GM21786 (cell line): ENCODE data around the gene SH3RF2.
"Not testable (repeated sequence)": the region's sequence is repeated elsewhere in the genome, so short reads cannot be mapped to it uniquely, and the experiment has no call there.

Source experiments
- ATAC-seq: cut with Tn5 transposase; IDR thresholded peaks from one replicate; pipeline ENCODE4 v1.9.1; 2021; ENCODE audit not compliant: unreplicated experiment

SH3RF2 gene

GRCh38 chr5:146070746-146071145 lies 134.4 kb downstream of the SH3RF2 start:
- no peak for ATAC-seq

DNA sequence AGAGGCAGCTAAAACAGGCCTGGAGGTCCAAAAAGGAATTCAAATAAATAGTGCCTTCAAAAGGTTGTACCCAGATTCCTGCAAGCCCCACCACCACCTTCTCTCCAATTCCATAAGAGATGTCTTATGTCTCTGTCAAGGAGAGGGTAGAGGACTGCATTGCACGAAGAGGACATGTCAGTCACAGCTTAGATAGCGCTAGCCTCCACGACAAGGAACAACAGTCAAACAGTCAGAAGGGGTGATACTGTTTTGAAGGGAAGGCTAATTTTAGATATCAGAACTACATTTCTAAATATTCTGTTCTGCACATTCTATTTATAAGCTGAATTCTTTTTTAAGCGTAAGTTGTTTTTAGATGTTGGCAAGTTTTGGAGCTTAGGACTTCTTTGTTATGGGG lies 134.8 kb downstream of the SH3RF2 start:
- ATAC-seq: no peak

- ATAC-seq: no peak
Measured at GRCh38 chr5:146072595-146072994, 136.2 kb downstream of the SH3RF2 start.

GRCh38 chr5:146073239-146073900 lies 137.0 kb downstream of the SH3RF2 start:
- ATAC-seq: no peak

DNA sequence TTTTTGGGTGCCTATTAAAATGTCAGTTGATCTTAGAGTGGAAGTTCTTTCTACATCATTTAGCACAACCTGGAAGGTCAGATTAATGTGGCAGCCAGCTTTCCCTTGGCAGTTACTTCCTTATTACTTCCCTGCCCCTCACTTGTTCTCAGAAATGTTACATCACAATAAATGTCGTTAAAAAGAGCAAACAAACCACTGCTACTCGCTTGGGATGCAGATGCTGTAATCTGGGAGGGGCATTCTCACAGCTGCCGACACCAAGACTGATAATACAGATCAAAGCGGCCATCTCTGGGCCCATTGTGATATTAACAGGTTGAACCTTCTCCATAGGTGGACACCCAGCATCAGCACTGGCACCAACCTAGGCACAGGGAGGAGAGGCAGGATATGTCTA lies 139.7 kb downstream of the SH3RF2 start:
- ATAC-seq: no peak

DNA sequence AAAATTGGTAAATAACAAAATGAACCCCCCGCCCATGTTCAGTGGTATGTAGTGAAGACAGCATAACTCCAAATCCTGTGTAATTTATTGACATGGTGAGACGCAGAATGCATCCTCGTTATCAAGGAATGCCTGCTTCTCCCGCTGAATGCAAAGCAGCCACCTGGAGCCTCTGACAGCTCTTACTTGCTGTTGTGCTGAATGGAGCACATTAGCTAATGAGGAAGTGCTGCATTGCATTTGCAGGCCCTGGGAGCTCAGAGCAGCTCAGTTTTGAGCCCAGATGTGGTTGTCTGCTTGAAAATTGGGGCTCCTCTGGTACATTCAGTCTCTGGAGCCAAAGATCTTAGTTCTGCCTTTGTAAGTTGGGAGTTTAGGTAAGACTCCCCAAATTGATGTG lies 140.1 kb downstream of the SH3RF2 start:
- ATAC-seq: no peak

- no peak for ATAC-seq
Measured at GRCh38 chr5:146078566-146078965, 142.2 kb downstream of the SH3RF2 start.

DNA sequence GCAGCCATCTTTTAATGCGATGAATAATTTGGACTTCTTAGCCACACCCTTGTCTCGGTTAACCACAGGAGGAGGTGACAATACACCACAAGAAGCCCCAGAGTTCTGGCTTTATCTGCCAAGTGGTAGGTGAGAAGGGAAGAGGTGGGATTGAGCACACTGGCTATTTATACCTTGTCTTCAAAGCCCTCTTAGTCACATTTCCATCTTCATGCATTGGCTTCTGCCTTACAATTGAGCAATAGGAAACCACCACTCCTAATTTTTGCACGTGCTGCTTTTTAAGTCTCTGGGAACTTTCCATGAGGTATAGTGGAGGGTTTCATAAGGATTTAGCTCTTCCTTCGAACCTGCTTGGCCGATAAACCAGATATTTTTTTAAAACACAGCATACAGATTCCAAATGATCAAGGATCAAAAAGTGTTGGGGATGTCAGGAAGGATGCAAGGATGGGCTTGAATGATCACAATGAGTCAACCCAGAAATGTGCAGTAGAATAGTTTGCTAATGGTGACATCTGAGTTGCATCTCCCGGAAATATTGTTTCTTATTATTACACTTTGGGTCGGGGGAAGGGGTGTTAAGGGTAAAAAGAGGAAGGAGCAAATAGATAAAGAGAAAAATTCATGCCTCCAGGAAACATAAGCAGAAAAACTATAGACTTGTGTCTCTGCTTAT lies 143.5 kb downstream of the SH3RF2 start:
- no peak for ATAC-seq

DNA sequence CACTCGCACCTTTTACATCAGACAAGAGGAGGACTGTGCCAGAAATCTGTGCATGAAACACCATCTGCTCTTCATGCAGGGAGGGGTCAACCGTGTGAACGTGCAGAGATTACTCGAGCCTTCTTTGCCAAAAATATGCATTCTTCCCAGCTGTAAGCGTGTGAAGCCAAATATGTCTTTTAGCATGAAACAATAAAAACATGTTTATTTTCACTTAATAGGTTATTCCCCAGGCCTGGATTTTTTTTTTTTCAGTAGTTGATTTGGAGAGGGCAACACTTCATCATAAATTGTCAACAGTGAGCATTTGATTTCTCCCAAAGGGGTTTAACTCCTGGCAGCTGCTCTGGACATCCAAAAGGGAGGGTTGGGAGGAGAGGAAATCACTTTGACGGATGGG lies 145.2 kb downstream of the SH3RF2 start:
- ATAC-seq: no peak

DNA sequence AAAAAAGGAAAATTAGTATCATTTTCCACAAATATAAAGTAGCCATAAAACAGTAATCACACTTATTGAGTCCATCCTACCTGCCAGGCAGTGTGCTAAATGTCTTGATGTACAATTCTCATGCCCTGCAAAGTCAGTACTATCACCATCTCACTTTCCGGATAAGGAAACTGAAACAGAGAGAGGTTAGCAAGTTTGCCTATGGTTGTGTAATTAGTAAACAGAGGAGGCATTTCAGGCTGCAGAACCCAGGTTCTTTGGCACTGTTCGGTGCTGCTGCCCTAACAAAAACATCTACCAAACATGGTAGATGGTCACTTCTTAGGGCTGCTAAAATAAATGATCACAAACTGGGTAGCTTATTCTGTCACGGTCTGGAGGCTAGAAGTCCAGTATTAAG lies 146.4 kb downstream of the SH3RF2 start:
- peak; percentile 91 for ATAC-seq

DNA sequence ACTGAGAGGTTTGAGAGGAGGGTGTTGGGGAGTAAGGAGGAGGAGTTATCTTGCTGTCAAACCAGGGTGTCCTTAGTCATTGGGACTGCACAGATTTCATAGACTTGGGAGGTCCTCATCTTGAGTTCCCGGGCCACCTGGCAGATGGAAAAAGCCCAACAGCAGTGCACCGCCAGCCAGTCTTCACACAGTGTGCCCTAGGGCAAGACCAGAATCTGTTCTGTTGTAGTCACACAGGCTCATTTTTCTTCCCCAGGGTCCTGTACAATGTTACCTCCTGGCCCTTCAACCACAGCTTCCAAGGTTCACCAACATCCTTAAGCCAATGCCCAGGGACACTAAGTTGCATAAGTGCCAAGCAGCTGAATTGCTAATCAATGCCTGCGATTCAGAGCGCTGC lies 148.0 kb downstream of the SH3RF2 start:
- ATAC-seq: no peak

DNA sequence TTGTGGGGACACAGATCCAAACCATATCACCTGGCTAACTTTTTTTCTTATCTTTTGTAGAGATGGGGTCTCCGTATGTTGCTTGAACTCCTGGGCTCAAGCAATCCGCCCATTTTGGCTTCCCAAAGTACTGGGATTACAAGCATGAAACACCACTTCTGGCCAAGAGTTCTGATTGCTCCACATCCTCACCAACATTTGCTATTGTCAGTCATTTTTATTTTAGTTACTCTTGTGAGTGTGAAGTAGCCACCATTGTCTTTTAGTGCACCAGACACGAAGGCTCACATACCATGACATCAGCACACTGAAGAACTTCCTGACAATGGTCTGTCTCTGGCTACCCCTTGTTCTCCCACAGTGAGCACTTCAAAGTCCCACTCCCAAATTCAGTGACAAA lies 151.7 kb downstream of the SH3RF2 start:
- ATAC-seq: no peak

DNA sequence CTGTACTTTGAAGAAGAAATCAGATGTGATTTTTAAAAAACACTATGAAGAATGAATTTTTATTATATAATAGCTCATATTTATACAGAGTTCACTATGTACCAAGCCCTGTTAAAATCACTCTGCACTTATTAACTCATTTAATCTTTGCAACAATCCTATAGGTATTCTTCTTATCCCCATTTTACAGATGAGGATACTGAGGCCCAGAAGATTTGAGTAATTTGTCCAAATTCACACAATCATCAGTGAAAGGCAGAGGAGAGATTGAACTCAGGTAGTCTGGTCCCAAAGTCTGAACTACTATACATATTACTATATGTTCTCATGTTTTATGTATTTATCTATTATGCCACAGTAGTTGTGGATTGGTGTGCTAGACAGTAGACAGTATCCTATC lies 152.9 kb downstream of the SH3RF2 start:
- no peak for ATAC-seq

DNA sequence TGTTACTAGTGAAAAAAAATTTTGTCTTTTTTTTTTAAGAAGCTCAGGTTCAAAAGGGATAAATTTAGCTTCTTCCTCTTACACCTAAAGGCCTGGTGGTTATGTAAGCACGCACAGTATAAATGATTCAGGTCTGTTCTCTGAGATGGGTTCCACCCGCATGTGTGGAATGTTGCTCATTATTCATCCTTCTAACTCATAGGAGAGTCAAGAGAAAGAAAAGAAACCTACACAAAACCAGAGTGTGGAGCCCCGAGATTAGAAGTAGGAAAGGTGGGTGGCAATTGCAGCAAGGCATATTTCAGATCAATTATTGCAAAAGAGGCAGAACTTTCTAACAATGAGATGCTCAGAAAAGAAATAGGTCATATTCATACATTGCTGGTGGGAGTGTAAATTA lies 155.5 kb downstream of the SH3RF2 start:
- ATAC-seq: no peak

- no peak for ATAC-seq
Measured at GRCh38 chr5:146098047-146098446, 161.7 kb downstream of the SH3RF2 start.

DNA sequence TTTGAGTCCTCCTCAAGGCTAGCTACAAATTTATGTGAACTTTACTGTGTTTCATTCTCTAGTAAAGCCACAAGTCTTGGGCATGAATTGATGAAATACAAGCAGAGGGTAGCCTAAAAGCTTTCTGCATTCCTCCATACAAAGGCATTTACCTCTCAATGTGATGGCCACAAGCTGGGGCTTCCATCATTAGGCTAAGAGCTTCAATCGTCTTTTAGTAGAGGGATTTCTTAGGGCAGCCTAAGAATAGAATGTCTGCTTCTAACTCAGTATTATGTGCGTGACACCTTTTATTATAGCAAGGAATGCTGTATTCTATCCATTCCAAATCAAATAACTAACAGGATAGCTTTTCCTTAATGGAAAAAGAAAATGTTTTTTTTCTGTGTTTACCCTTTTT lies 165.3 kb downstream of the SH3RF2 start:
- ATAC-seq: no peak

DNA sequence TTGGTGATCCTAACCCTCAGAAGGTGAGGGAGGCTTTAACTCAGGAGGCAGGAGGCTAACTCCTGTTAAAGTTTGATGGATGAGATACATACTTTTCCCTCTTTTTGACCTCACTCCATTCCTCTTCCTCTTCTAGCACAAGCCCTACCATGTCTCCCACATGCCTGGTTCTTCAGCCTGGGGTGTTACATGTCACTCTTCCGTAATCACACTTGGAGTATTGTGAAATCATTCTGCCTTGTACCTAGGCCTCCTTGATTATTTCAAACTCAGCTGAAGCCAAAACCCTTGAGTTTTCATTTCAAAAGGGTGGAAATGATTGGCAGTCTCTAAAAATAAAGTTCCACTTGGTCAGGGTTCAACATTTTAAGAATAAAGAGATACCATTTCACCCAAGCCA lies 167.2 kb downstream of the SH3RF2 start:
- ATAC-seq: no peak

DNA sequence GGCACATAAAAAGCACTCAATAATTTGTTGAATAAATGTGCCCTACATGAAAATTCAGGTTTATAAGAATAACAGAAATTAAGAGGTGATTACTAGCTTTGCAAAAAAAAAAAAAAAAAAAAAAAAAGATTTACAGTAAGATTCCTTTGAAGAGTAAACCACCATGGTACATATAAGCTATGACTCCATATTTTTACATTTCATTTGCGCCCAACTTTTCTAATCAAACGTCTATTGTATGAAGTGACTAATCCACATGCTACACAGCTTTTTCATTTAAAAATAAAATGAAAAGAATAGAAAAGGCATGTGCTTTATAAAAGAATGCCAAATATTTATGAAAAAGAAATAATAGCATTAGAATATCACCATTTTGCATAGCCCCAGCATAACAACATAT lies 169.1 kb downstream of the SH3RF2 start, which contains the start of gene PLAC8L1:
Gene PLAC8L1 (minus strand): TSS at position 101 of the 400 bp plus-strand sequence. CDS start 1,266 bp downstream, outside the sequence.
- ATAC-seq: no peak

GRCh38 chr5:146107901-146108300 lies 171.5 kb downstream of the SH3RF2 start:
- no peak for ATAC-seq

GRCh38 chr5:146108870-146109269 lies 172.5 kb downstream of the SH3RF2 start:
- ATAC-seq: not testable (repeated sequence)

- no peak for ATAC-seq
Measured at GRCh38 chr5:146109379-146109778, 173.0 kb downstream of the SH3RF2 start.

- ATAC-seq: no peak
Measured at GRCh38 chr5:146111409-146111808, 175.0 kb downstream of the SH3RF2 start.

- ATAC-seq: no peak
Measured at GRCh38 chr5:146112476-146112875, 176.1 kb downstream of the SH3RF2 start.
